HG03175 (cell line): ENCODE data around the gene PTPDC1.
"Not testable (repeated sequence)": the region's sequence is repeated elsewhere in the genome, so short reads cannot be mapped to it uniquely, and the experiment has no call there.

ENCODE experiments used
- ATAC-seq: cut with Tn5 transposase; IDR thresholded peaks from one replicate; pipeline ENCODE4 v1.9.1; 2021; ENCODE audit warnings: mild to moderate bottlenecking, moderate library complexity; ENCODE audit not compliant: unreplicated experiment

Gene PTPDC1

GRCh38 chr9:94094219-94095145 lies 10.2 kb downstream of the PTPDC1 start:
- not testable (repeated sequence) for ATAC-seq

DNA sequence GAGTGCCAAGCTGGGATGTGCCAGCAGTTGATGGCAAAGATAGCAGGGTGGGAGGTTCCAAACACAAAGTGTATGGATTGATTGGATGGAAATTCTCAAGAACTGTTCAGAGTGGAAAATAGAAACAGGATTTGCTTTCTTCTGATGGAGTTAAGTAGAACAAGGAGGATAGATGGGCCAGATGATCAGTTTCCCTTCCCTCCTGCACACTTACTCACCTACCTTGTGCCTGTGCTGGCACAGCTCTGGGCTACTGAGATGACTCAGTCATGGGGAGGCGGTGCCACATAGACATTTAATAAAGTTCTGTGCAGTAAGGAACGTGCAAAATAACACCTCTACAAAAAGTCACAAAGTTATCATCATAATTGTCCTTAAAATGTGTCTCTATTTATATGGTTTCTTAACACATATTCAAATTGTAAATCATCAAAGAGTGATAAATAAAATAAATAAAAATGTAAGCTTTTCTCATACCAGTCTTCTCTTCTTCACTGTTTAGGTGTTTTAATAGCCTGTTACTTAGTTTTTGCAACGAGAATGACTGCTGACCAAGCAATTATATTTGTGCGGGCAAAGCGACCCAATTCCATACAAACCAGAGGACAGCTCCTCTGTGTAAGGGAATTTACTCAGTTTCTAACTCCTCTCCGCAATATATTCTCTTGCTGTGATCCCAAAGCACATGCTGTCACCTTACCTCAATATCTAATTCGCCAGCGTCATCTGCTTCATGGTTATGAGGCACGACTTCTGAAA lies 12.7 kb downstream of the PTPDC1 start:
- no peak for ATAC-seq

GRCh38 chr9:94097788-94098414 lies 13.6 kb downstream of the PTPDC1 start:
- ATAC-seq: no peak

- ATAC-seq: no peak
These were observed 16.1 kb downstream of the PTPDC1 start for GRCh38 chr9:94100152-94100879.

DNA sequence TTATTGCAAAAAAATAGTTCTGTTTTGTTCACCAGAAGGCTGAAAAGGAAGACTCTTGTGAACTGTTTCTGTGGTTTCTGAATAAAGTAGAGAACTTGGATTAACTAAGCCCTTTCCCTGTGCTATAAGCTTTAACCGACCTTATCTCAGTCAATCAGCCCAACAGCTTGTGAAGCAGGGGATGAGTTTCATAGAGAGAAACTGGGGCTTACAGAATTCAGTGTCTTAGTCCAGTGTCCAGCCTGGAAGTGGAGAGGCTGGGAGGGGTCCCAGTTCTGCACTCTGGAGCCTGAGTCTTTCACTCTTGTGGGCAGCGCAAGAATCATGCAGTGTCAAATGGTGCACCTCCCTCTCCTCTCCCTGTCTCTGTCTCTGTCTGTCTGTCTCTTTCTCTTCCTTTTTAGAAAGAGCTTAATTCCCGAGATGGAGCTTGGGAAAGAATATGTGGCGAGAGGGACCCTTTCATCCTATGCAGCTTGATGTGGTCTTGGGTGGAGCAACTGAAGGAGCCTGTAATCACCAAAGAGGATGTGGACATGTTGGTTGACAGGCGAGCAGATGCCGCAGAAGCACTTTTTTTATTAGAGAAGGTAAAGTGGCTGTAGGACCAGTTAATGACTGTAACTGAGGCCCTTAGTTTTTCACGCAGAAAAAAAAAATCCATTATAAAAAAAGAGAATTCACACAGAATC lies 17.0 kb downstream of the PTPDC1 start:
- no peak for ATAC-seq

DNA sequence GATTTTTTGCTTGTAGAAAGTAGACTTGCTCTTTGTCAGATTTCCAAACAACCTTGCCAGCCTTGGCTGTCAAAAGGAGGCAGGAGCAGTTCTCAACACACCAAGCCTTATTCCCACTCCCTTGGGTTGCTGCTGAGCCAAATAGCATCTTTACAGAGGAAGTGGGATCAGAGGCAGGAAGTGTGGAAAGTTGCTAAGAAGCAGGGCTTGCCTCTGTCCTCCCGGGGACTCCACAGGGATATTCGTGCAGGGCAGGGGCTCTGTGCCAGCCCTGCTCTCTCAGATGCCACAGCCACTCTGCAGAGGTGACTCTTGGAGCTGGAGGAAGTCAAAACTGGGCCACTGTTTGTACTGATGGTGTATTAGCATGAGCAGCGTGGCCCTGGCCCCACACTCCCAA lies 24.3 kb downstream of the PTPDC1 start:
- no peak for ATAC-seq

DNA sequence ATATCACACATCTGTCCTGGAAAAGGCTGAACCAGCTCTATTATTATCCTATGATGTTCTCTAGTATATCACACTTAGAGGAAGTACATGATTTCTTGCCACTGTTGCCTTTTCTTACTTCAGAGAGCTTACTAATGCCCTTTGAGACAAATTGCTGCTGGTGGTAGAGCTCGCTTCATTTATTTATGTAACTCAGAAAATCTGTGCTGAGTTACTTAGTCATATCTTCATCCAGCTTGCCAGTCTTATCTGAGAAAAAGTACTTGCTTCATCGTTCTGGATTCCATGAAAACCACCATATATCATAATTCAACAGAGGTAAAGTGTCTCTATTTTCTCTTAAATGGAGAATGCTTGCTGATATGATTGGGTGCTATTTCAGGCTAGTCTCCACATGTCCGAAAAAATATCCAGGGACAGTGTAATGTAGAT lies 26.6 kb downstream of the PTPDC1 start:
- ATAC-seq: no peak

DNA sequence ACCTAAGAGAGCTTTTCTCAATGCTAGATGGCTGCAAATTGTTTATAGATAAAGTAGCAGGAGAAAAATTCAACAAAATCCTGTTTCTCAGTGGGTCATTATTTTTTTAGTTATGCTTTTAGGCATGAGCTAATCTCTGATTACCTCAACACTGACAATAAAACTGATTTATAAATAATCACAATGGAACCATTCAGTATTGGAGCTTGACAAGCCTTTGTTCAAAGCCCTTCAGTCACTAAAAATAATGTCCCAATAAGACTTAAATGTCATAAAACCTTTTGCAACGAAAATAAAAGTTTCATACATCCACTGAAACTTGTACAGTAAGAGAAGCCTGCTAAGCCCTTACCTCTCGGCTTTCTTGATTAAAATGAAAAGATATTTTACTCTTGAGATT lies 27.2 kb downstream of the PTPDC1 start:
- ATAC-seq: no peak

DNA sequence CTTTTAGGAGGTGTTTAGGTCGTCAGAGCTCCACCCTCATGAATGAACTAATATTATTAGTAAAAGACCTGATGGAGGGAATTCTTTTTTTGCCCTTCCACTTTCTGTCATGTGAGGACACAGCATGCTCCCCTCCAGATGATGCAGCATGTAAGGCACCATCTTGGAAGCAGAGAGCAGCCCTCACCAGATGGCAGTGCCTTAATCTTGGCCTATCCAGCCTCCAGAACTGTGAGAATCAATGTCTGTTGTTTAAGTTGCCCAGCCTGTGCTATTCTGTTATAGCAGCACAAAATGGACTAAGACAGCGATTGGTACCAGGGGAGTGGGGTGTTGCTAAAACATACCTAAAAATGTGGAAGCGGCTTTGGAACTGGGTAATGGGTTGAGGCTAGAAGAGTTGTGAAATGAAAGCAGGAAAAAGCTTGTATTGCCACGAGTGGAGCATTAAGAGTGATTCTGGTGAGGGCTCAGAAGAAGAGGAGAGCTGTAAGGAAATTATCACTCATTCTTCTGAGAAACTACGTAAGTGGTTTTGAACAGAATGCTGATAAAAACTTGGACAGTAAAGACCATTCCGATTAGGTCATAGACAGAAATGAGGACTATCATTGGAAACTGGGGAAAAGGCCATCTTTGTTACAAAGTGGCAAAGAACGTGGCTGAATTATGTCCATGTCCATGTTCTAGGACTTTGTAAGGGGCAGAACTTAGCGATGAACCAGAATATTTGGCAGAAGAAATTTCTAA lies 28.6 kb downstream of the PTPDC1 start:
- no peak for ATAC-seq

DNA sequence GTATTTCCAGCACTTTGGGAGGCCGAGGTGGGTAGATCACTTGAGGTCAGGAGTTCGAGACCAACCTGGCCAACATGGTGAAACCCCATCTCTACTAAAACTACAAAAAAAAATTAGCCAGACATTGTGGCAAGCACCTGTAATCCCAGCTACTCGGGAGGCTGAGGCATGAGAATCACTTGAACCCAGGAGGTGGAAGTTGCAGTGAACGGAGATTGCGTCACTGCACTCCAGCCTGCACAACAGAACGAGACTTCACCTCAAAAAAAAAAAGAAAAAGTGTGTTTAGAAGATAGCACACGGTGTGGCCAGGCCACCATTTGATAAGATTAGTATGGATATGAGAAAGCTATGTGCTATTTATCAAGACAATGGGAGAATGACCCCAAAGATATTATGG lies 35.8 kb downstream of the PTPDC1 start:
- ATAC-seq: not testable (repeated sequence)

- ATAC-seq: no peak
These were observed 36.7 kb downstream of the PTPDC1 start for GRCh38 chr9:94120854-94121376.

GRCh38 chr9:94126844-94127243 lies 42.6 kb downstream of the PTPDC1 start:
- no peak for ATAC-seq

- ATAC-seq: no peak
These were observed 43.5 kb downstream of the PTPDC1 start for GRCh38 chr9:94127806-94128205.

DNA sequence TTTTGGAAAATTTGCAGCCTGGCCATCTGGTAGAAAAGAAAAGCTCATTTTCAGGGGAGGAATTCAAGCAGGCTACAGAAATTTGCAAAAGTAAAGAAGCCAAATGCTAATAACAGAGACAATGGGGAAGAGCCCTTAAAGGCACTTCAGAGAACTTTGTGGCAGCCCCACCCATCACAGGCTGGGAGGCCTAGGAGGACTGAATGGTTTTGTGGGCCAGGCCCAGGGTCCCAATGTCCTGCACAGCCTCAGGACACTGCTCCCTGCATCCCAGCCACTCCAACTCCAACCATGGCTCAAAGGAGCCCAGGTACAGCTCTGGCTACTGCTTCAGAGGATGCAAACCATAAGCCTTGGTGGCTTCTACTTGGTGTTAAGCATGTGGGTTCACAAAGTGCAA lies 44.3 kb downstream of the PTPDC1 start:
- ATAC-seq: no peak

GRCh38 chr9:94134629-94135028 lies 50.4 kb downstream of the PTPDC1 start:
- ATAC-seq: no peak

GRCh38 chr9:94135222-94135621 lies 51.0 kb downstream of the PTPDC1 start:
- no peak for ATAC-seq

GRCh38 chr9:94139672-94140417 lies 55.6 kb downstream of the PTPDC1 start:
- no peak for ATAC-seq

- no peak for ATAC-seq
These were observed 56.1 kb downstream of the PTPDC1 start for GRCh38 chr9:94140418-94140780.
